GM06990 (cell line): ENCODE measurements around the gene SLIT2.

Experiments used
- DNase-seq: peaks from one replicate; pipeline ENCODE4 v3.0.0-alpha.2; 2011; ENCODE audit not compliant: insufficient read length; ENCODE audit errors: extremely low read depth
- H3K27me3 ChIP-seq: replicated peaks from 2 replicates; pipeline ENCODE4 v1.6.0; 2011; ENCODE audit warnings: low read length; ENCODE audit not compliant: control insufficient read depth, insufficient read depth
- H3K36me3 ChIP-seq: 2 replicates; pipeline ENCODE4 v1.5.1; 2011; ENCODE audit warnings: low read length; ENCODE audit not compliant: control insufficient read depth, insufficient read depth
- H3K4me3 ChIP-seq: replicated peaks from 2 replicates; pipeline ENCODE4 v1.5.1; 2011; ENCODE audit warnings: low read depth, mild to moderate bottlenecking, control low read depth, low read length
- CTCF ChIP-seq: IDR thresholded peaks from 2 replicates; pipeline ENCODE4 v1.5.1; 2011; ENCODE audit warnings: low read length, control low read depth, mild to moderate bottlenecking, inconsistent platforms; ENCODE audit not compliant: insufficient read depth, poor library complexity, severe bottlenecking

SLIT2 gene

GRCh38 chr4:20251796-20252655 lies at the start of gene SLIT2:
Gene SLIT2 (plus strand): TSS chr4:20251905. CDS start chr4:20253816, 1,911 bp downstream.
- no peak for TF ChIP-seq CTCF
- no peaks in the 10 kb centered on the region; the same call in 1 of the 2 replicates for H3K27me3 ChIP-seq
- DNase-seq = peak; percentile 25

GRCh38 chr4:20203508-20203907 lies 48.2 kb upstream of the SLIT2 start:
- Histone ChIP-seq H3K27me3 (no peaks in the 10 kb centered on the region), H3K4me3 (no peak overlapping the region), H3K36me3 (no peaks in the 10 kb centered on the region)
- no peak for DNase-seq
- no peak for TF ChIP-seq CTCF

More at GRCh38 chr4:20251796-20252655, at the start of gene SLIT2:
- Histone ChIP-seq H3K4me3 (peak within 1 kb of the TSS; percentile 23), H3K36me3 (no peaks in the 10 kb centered on the region)

- Histone ChIP-seq H3K36me3 (no peaks in the 10 kb centered on the region), H3K27me3 (no peaks in the 10 kb centered on the region), H3K4me3 (no peak overlapping the region)
- TF ChIP-seq CTCF = no peak
- DNase-seq = no peak
Measured at GRCh38 chr4:20217521-20217920, 34.2 kb upstream of the SLIT2 start.

GRCh38 chr4:20217951-20218350 lies 33.8 kb upstream of the SLIT2 start:
- Histone ChIP-seq H3K27me3 (no peaks in the 10 kb centered on the region), H3K36me3 (no peaks in the 10 kb centered on the region), H3K4me3 (no peak overlapping the region)
- DNase-seq = no peak
- TF ChIP-seq CTCF = no peak

GRCh38 chr4:20219521-20219920 lies 32.2 kb upstream of the SLIT2 start:
- H3K4me3 ChIP-seq = no peak overlapping the region
- no peak for DNase-seq
- H3K36me3 ChIP-seq = no peaks in the 10 kb centered on the region
- H3K27me3 ChIP-seq = no peaks in the 10 kb centered on the region
- no peak for TF ChIP-seq CTCF
